HG03039 (cell line): ENCODE data around the gene KDM4C.

Experiments
- ATAC-seq: cut with Tn5 transposase; IDR thresholded peaks from one replicate; pipeline ENCODE4 v1.9.1; 2021; ENCODE audit warnings: mild to moderate bottlenecking, moderate library complexity; ENCODE audit not compliant: unreplicated experiment

KDM4C gene

DNA sequence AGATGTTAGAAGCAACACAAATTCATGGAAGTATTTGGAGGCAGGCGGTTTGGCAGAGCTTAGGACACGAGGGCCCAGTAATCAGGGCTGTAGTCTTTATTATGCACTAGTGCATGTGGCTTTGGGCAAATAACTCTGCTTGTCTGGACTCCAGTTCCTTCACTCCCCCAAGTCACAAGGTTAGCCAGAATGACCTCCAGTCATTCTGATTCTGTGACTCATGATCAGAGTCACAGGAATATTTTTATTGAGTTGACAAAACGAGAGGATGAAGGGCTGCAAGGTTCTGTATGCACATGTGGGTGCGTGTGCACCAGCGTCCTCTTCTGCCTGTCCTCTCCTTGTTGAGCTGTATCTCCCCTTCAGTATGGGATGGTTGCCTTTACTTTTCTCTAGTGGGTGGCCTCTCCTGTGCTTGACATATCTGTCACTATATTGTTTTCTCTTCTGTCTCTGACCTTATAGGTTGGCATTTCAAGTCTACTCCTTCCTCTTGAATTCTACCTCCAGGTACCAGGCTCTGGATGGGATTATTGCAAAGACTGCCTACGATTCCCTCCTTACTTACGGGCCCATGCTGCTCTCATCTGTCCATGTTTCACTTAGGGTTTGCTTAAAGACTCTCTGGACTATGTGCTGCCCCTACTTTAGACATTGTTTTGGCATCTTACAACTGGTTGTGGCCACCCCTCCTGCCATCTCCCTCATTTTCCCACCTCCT is 94.6 kb downstream of the KDM4C start:
- ATAC-seq, result no peak

DNA sequence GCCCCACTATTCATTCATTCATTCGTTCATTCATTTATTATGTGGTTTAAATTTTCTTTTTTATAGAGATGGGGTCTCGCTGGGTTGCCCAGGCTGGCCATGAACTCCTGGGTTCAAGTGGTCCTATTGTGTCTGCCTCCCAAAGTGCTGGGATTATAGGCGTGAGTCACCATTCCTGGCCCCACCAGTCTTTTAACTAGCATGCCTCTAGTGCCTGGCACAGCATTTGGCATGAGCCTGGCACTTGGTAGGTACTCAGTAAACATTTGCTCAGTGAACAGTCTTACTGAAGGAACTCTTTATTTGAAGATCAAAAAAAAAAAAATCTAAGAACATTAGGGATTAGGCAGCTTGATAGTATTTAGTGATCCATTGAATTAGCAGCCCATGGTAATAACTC is 98.1 kb downstream of the KDM4C start:
- no peak for ATAC-seq

DNA sequence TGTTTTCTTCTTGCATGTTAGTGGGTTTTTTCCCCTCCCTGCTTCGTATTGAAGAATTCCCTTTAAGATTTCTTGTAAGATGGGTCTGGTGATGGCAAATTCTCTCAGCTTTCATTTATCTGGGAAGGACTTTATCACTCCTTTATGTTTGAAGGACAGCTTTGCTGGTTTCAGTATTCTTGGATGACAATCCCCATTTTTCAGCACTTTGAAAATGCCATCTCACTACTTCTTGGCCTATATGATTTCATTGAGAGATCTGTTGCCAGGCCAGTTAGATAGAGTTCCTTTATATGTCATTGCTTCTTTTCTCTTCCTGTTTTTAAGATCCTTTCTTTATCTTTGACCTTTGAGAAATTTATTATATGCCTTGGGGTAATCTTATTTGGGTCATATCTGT is 106.3 kb downstream of the KDM4C start:
- ATAC-seq, result no peak

DNA sequence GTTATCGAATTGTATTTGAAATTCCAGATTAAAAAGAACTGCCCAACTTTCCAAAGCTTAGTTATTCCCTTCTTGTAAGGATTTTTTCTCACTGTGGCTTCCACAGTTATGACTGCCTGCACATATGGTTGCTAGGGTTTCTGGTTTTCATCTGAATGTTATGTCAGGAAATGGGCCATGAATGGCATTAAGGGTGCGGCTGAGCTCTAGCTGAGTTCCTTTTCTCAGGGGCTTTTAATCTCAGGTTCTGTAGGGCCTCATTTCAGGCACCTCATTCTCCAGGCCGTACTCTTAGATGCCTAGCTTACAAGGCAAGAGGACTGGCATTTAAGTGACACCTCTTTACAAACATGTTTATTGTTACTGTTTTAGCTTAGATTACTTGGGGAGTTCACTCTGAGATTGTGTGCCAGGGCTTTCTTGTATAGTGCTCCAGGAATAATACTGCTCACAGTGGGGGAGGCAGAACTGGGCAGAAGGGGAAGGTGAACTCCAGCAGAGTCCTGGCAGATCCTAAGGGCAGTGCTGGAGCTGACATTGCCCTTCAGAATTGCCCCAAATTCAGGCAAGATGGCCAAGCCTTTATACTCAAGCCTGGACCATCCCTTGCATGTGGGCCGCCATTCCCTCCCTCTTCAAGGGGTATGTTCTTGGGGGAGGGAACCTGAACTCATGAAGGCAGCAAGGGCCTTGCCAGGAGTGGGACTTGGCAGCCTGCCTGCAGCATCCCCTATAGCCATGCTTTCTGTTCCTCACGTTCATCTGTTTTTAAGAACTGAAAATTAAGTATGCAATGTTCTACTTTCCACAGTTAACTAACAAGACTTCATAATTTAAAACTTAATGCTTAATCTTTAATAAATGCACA is 111.5 kb downstream of the KDM4C start:
- no peak for ATAC-seq

DNA sequence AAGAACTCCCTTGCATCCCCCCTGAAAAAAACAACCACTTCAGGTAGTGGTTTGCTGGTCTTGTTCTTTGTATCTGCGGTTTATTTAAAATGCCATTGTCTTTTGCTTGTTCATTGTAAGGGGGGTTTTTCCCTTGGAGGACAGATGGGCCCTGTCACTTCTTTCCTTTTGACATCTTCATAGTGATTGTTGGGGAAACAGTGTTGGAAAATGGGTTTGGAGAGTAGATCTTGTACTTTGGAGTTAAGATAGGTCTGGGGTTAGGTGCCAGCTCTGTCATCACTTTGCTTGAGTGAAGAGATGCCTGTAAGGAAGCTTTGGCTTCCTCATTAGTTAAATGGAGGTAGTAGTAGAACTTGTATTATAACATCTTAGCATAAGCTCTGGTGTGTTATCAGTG is 112.4 kb downstream of the KDM4C start:
- ATAC-seq, result no peak

DNA sequence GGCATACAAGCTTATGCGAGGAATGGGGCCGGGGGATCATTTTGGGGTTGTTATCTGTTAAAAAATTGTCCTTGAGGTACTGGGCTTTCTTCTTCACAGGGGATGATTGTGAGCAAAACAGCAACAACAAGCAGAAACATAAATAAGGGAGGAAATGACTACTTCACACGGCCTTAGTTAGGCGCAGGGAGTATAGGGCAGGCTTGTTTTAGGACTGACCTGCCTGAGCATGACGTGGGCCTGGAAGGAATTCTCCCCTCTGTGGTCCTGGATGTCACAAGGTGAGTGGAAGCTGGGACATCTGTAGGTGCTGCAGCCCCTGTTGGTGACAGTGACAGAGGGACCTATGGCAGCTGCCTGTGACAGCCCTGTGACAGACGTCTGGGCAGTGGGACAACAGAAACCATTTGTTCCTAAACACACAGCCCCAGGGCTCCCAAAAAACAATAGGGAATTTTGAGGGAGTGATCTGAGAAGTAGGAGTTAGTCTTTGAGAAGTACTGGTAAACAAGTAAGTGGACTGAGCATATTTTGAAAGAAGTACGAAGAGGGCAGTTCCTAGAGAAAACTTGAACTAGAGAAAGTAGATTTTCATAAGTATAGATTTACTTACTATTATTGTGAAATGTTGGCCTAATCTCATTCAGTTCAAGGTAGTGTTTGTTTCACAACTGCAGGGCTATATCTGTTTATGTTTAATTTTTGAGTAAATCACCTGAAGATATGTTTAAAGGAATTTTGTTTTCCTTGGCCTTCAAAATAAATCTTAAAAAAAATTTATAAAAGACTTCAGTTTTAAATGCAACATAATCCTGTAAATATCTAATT is 113.1 kb downstream of the KDM4C start:
- ATAC-seq, result no peak

DNA sequence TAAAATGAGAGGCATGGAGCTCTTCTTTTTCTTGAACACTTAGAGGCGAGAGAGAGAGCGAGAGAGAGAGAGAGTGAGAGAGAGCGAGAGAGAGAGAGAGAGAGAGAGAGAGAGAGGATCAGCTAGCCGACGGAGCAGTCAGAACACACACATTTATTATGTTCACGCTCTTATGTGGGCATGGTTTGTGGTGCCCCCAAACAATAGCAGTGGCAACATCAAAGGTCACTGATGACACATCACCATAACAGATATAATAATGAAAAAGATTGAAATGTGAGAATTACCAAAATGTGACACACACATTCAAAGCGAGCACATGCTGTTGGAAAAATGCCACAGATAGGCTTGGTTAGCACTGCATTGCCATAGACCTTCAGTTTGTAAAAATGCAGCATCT is 116.1 kb downstream of the KDM4C start:
- no peak for ATAC-seq

DNA sequence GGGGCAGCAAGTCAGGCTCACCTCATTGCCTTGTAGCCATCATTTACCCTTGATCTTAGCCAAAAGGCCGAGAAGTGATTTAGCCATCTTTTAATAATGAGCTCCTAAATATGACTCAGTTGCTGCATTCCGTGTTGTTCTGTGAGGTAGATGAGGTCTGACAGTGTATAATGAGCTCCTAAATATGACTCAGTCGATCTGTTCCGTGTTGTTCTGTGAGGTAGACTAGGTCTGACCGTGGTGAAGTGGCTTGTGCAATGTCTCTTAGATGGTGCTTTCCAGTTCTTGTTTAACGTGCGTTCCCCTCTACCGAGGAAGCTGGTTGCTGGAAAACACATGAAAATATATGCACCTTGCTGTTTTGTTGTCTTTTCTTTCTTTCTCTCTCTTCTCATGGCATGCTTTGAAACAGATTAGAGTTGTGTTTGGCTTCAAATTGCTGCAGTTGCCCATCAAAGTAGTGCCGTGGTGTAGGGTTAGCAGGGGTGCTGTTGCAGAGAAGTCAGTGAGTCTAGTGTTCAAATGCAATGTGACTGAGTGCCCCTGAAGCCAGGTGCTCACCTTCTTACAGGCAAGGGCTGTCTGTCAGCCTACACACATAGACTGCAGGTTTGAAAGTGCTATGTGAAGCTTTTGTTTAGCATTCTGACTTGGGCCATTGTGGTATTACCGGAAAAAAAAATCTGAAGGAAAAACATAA is 118.6 kb downstream of the KDM4C start:
- no peak for ATAC-seq

DNA sequence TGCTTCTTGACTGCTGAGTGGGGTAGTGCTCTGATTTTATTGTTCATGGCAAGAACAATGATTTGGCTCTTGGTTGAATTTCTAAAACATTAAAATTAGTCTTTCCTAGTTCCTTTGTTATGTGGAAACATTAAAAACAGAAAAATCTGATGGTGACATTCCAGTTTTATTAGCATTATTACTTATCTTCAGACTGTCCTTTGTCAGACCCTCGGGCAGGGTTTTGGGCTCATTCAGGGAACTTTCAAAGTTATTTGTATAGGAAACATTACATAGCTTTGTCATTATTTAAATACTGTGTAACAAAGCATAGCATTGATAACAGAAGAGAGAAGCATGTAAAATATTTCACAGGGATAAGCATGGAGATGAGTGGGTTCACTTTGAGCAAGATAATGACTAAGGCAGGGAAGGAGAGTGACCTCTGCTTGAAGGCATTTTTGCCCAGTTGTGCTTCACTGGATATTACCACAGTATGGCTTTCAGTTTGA is 119.9 kb downstream of the KDM4C start:
- ATAC-seq, result no peak

DNA sequence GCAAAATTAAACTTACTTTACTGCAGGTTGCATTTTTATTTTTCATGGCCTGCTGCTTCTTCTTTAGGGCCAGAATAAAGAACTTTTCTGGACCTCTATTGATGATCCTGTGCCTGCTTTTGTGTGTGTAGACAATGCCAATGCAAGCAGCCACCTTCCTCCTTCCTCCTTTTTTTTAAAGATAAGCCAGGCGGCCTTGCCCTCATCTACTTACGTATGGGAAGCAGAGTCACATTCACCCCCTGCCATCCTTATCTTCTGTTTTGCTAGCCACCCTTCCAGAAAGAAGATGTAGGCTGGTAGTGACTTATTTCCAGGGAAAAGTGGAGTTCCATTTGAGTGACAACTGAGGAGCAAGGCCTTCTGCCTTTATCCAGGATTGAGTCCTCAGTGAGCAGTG is 122.9 kb downstream of the KDM4C start:
- ATAC-seq, result no peak

DNA sequence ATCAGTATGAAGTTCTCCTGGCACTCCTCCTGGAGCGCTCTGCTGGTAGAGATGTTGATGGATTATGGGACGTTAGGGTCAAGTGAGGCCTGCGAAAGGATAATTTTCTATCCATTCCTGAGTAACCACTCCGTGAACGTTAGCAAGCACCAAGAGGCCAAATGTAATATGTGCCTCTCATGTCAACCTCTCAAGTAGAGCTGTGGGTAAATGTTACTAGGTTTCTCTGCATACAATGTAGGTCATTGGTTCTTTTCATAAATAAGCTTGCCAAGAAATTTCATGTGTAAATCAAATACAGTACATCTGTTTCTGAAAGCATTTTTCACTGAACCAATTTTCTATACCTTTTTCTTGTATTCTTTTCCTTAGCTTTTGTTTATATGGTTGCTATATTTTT is 126.3 kb downstream of the KDM4C start:
- no peak for ATAC-seq

DNA sequence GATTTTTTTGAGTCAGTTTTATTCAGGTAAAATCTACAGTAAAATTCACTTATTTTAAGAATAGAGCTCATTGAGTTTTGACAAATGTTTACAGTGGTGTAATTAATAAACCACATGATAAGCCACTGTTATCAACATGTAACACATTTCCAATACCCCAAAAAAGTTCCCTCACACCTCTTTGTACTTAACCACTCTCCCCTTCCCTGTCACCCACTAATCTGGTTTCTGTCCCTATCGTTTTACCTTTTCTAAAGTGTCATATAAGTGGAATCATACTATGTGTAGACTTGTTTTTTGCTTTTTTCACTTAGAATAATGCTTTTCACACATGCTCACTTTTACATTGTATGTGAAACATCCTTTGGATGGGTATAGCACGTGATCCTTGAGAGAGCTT is 127.2 kb downstream of the KDM4C start:
- no peak for ATAC-seq

DNA sequence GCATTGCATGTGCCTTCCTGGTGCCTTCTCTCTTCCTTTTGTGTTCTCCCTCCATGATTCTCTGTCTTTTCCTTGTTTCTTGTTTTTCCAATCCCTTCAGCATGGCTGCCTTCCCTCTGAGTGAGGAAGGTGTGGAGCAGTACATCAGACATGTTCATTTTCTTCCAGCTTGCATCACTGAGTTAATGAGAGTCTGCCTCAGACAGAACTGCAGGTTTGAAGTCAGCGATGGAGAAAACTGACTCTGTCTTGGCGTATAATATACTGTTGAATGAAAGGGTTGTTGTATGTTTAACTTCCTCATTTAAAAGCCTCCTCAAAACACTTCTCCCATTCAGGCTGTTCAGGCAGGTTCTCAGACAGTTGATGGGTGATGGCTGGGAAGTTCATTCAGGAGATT is 129.3 kb downstream of the KDM4C start:
- no peak for ATAC-seq

DNA sequence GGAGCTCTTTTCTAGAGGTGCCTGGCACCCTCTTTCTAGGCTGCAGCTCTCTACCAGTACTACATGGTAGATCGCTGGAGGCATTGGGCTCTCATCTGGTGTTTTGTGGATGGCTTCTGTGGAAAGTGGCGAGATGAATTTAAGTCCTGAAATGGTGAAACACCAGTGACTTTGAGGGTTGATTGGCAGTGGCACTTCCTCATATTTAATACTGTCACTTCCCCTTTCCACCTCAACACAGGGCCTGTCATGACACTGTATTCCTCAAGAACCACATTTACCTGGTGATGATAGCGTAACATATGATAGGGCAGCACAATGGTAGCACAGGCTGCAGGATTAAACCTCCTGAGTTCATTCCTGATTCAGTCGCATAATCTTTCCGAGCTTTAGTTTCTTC is 132.1 kb downstream of the KDM4C start:
- no peak for ATAC-seq

DNA sequence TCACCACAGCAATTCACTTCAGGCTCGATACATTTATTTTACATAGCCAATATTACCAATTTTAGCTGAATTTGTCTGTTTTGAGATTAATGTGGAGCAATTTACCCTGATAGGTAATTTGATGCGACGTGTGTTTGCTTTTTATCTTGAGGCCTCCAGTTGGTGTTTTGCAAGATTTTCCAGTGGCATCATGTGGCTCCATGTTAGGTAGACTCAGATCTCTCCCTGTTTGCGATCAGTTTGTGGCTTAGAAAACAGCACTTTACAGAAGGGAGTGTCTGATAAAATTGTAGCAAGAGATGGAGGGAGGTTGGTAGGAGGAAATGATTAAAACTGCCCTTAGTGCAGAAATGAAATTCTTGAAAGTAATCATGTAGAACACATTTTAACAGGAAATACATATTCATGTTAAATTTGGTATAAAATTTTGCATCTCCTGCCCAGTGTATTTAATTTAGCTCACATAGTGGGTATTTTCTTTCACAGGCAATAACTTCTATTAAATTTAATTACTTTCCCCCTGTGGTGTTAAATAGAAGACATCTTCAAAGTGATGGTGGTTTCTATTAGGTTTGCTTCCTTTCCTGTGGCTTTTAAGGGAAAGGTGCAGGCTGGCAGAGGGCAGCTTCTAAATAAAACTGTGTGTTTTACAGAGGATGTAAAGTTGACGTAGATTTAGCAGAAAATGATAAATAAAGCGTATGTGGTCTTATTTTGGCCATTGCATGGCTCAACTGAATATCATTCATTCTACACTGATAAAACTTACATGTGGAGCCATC is 135.8 kb downstream of the KDM4C start:
- peak; percentile 8 for ATAC-seq

DNA sequence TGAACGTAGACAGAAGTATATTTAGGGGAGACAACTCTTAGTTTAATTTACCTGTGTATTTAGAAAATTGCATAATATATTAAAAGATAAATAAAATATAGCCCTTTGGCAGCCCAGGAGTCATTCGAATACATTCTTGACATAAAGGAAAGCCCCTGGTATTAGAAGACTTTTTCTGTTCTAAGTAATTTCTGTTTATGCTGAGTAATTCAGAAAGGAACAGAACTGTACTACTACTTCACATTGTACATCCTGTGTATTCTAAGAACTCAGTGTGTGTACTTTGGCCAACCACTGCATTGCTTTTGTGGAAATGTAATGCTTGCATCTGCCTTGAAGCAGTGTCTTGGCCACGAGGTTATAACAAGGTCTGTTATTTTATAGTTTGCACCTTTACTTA is 136.4 kb downstream of the KDM4C start:
- ATAC-seq, result peak; percentile 95

DNA sequence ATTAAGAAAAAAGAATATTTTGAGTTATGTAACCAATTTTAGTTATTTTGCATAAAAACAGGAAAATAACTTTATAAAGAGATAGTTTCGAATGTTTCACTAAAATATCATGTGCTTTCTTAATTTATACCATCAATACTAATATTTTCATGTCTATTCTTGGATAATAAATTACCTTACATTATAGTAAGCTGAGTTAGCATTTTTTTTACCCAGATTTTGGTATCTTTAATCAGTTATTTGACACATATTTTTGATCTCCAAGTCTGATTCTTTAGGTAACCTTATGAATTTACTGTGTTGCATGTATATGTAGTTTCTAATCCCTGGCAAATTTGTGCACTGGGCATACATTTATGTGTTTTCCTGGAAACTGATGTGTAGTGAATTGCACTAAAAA is 138.0 kb downstream of the KDM4C start:
- no peak for ATAC-seq

DNA sequence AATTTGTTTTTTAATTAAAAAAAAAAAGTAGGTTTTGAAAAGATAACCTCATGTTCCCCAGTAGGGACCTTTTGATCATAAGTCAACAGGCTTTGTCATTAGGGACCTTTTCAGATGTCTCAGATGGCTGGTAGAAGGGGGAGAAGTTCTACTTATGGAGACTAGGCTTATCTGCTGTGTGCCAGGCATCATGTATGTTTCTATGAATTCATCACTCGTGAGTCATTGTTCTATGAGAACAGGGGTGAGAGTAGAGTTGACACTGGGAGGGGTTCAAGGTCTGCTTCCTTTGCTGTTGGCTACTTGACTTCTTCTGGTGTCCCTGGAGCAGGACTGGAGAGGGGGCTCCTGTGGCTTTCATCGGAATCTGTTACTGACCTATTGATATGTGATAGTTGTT is 138.8 kb downstream of the KDM4C start:
- no peak for ATAC-seq

DNA sequence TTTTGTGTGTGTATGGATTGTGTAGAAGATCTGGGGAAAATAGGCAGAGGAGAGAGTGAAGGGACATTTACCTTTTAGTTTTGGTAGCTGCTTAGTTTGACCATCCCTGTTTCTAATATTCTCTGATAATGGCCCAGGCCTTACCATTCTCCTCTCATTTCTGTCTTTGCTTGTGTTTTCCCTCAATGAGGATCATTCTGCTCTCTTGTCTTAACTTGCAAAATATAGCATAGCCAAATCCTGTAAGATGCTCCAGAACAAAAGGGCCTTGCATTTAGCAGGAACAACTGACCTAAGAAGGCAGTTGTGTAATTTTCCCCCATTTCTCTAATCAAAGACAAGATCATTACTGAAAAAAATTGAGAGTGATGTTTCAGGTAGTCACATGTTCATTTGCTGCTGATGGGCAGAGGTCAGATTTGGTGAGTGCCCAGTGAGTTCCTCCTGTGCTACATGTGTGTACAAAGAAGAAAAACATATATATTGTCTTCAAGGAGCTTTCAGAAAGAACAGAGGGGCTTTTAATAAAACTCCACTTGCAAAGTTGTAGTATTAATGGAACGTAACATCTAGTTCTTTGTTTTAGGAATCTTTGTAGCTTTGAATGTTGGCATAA is 139.5 kb downstream of the KDM4C start:
- no peak for ATAC-seq

DNA sequence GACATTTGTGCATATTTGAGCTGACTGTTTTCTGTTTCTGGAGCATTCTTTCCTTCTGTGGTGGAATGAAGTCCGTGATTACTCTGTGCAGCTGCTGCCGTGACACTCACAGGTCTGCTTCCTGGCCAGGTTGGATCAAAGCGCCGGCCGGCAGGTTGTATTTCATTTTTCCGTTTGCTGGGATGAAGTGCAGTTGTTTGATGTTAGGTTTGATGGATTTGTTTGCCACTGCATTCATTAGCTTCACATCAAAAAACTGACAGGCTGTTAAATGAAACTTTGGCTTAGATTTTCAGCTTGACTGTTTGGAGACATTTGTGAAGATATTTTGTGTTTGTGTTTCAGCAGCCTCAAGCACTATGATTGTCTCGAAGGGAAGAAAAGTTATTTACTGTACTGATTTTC is 140.1 kb downstream of the KDM4C start:
- no peak for ATAC-seq
